Activated CD8-positive, alpha-beta memory T cell treated with anti-CD3 and anti-CD28 coated beads, Interleukin-2, amount 50 U/mL, for 1 hour (primary cell): ENCODE results near the gene SBF2.
"Not testable (repeated sequence)": the region's sequence is repeated elsewhere in the genome, so short reads cannot be mapped to it uniquely, and the experiment has no call there.

Source experiments
- DNase-seq: peaks from one replicate; pipeline ENCODE4 v3.0.0-alpha.2; 2020; ENCODE audit errors: extremely low read depth

The SBF2 gene

GRCh38 chr11:10117709-10118351 is 176.2 kb downstream of the SBF2 start:
- DNase-seq, result no peak

DNA sequence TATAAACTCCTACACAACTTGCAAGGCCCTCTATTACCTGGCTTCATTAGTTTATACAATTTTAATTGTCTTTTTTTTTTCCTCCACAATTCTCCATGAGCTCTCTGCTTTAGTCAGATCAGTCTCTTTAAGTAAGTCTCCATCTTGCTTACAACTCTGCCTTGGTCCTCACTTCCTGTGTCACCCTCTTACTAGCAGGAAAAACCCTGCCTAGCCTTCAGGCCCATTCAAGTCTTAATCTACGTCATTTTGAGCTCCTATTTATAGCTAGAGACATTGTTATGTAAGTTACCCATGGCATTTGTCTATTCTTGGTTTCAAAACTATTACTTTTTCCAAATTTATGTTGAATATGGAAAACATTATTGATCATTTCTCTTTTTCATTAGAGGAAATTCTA is 177.4 kb downstream of the SBF2 start:
- no peak for DNase-seq

DNA sequence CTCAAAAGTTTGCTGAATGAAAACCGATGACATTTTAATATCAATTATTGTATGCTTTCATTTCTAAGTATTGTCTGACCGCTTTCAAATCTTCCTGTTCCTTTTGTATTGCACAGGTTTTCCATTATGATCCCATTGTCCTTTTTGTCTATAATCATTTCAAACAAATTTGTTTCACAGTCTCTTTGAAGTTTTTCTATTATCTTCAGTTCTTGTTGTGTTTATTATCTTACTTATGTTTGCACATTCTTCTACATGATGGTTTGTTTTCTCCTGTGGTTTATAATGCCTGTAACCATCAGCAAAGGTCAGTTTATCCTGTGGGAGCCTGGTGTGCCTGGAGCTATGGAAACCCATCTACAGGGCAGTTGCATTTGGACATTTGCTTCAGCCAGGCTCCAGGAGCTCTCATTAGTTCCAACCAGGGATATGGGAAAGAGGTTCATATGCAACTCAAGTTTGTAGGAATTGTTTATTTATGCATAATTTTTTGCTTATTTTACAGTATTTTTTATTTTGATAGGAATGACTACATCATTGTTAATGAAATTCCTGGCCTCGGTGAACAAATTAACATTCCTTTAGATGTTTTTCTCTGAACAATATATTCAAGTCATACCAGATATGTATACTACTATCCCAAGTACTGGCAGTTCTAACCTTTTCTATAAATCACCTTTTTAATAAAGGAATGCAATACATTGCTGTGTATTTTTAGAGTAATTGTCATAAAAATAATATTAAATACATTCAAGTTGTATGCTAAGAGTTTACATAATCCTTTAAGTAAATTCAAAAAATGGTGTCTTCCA is 179.2 kb downstream of the SBF2 start:
- DNase-seq, result no peak

DNA sequence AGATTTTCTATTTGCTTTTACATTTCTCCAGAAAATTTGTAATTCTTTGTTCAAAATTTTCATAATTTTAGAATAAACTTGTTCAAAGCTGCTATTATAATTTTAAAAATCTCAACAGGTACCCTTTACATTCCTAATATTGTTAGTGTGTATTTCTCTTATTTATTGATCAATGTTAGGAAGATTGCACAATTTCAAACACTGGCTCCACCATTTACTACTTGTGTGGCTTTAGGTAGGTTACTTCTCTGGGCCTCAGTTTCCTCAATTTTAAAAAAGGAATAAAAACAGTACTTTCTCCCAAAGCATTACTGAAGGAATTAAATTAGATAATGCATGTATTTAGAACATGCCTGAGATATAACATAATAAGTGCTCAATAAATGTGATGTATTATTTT is 180.2 kb downstream of the SBF2 start:
- no peak for DNase-seq

- DNase-seq, result no peak
Observed at GRCh38 chr11:10109806-10110205, 184.2 kb downstream of the SBF2 start.

GRCh38 chr11:10108915-10109680 is 184.9 kb downstream of the SBF2 start:
- no peak for DNase-seq

- no peak for DNase-seq
Observed at GRCh38 chr11:10107497-10107896, 186.5 kb downstream of the SBF2 start.

DNA sequence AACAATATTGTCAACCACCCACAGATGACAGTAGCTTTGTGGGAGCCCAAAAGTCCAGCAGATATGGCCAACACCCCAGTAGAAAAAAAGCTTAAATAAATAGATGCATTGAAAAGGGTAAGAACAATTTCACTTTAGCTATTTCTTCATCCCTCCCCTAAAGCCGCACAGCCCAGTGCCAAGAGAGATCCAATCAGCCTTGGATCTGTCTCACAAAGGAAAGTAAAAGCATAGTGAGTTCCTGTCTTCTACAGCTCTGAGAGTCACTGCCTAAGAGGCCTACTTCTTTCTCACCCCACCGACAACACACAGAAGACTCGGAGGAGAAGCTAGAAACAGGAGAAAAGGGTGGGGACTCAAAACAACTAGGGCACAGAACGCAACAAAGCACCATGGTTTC is 196.4 kb downstream of the SBF2 start:
- no peak for DNase-seq

GRCh38 chr11:10096987-10097386 is 197.0 kb downstream of the SBF2 start:
- DNase-seq, result no peak

DNA sequence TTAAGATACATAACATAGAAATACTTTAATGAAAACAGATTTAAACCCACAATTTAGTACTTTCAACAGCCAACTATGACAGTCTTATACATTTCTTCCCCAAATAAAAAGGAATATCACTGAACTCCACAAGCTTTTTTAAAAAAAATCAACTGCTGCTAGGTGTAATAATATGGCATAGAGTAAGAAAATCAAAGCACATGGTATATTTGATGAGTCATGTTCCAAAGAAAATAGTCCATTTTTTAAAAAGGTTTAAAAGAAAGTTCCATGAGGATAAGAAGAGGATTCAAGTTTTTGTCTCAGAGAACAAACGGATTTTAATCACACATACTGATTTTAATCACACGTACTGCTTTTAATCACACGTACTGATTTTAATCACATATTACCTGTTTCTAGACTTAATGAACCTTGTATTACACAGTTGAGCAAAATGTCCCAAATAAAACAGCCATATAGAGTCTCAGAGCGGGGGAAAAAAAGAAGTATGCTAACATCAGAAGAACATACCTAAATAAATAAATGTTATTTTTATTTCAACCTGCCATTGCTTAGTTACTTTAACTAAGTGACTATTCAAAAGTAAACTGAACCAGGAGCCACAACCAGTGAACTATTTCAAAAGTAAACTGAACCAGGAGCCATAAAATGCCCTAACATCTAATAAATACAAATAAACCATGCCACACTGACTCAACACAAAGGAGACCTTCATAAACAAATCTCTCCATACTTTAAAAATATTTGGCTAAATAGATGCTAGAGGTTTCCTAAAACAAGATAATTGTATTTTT is 198.4 kb downstream of the SBF2 start:
- no peak for DNase-seq

GRCh38 chr11:10092426-10092825 is 201.6 kb downstream of the SBF2 start:
- DNase-seq, result no peak

GRCh38 chr11:10091314-10092045 is 202.5 kb downstream of the SBF2 start:
- no peak for DNase-seq

DNA sequence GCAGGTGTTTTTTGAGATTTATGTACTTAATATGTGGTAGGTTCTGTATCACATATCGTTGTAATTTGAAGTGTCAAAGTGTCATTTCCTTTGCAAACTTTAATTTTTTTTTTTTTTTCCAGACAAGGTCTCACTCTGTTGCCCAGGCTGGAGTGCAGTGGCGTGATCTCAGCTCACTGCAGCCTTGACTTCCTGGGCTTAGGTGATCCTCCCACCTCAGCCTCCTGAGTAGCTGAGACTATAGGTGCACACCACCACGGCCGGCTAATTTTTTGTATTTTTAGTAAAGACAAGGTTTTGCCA is 206.1 kb downstream of the SBF2 start:
- DNase-seq, result not testable (repeated sequence)

DNA sequence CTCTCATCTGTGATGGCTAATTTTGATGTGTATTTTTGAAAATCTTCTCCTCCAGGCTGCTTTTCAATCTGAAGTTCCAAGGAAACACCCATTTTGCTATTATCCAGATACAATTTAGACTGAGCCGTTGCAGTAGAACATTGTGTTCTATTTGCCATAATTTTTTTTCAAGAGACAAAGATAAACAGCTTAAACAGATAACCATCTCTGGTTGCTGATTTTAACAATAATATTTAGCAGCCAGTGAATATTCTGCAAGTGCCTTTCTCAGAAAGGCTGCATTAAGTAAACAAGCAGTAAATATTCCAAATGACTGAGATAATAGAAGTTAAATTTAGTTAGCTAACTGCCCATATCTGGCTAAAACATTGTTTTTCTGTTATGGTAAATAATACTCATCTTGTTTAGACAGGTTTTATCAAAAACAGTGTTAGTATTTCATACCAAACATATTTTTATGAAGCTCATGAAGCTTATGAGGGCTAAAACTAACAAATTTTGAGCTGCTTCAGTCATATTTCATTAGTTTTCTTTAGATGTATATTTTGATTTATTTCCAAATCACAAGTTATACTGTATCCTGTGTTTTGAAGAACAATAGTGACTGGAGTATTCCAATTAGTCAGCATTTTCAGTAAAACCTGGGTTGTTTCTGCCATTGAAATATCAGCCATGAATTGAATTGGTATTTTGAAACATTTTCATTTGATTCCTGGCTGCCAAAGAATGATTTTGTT is 206.7 kb downstream of the SBF2 start:
- DNase-seq, result no peak

- DNase-seq, result no peak
Observed at GRCh38 chr11:10080138-10080537, 213.9 kb downstream of the SBF2 start.

DNA sequence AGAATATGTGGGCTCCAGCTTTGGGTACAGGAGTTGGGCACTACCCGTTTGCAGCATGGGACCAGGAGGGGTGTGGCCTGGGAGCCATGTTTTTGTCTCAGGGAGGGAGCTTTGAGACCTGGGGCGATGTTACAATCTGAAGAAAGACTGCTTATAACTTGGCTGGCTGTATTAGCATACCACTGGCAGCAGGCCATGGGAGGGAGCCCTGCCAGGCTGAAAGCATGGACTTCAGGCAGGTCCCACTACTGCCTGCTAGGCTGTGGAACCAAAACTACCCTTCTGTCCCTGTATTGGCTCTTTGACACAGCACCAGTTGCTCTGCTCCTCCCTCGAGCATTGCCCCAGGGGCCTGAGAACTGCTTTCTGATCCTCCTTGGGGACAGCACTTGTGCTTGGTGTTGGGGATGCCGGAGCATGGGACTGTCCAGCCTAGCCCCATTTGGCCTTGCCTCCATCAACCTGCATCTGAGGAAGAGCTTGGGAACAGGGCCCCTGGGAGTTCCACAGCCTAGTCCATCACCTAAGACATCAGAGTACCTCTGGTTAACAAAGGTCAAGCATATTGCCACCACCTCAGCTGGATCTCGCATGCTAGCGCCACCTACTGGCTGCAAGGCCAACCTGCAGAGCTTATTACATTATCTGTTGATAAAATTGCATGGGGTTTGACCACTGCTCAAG is 217.4 kb downstream of the SBF2 start:
- DNase-seq, result no peak

DNA sequence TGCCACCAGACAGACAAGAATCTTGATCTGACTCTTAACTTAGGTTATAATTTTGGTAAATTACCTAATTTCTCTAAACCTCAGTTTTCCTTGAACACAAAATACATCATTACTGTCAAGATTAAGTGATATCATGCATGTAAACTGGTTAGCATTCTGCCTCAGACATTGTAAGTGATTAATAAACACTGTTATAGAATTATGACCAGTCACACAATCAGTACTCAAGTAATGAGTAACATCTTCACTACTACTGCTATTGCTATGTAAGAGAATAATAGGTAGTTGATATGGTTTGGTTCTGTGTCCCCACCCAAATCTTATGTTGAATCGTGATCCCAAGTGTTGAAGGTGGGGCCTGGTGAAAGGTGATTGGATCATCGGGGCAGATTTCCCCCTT is 218.9 kb downstream of the SBF2 start:
- no peak for DNase-seq

GRCh38 chr11:10072841-10073240 is 221.2 kb downstream of the SBF2 start:
- no peak for DNase-seq

- no peak for DNase-seq
Observed at GRCh38 chr11:10072142-10072541, 221.9 kb downstream of the SBF2 start.

- no peak for DNase-seq
Observed at GRCh38 chr11:10067629-10068300, 226.3 kb downstream of the SBF2 start.
